ENCODE data around the gene KPNB1. TPM values are rescaled to one million over a fixed set of nuclear protein-coding genes. Genes with fewer than 3 reads are reported as not detected.

KPNB1 gene
- total RNA-seq, 1 experiment from 2014 or later = 742 TPM

DNA sequence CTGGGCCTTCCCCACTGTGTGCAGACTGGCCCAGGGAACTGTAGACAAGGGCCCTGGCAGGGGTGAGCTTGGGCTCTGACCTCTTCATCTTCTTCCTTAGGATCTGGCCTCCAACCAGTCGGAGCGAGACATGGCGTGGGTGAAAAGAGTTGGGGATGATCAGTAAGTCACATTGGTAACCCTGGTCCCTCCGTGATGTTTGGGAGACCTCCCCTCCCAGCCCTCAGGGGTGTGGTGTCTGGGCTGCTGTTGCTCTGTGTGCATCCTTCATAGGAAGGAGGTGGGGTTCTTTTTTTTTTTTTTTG is 49.8 kb downstream of the KPNB1 start:
- H4K8ac ChIP-seq (replicated peaks; ENCODE audit: insufficient read length, low read depth, low read length) = no peak overlapping the region
- no peak overlapping the region for H3K14ac ChIP-seq (ENCODE audit: insufficient read depth, low read length)
- H3K4ac ChIP-seq (ENCODE audit: low read depth, low read length) = no peak overlapping the region
- Mint-ChIP-seq H3K4me1 (peaks cover 4 to 25% of the 10 kb centered on the region in 2 experiments), H3K4me3 (no peak overlapping the region), H3K27me3 (ENCODE audit: low read depth) (peaks cover 2% of the 10 kb centered on the region; the same call in 1 of the 2 replicates), H3K27ac (no peak overlapping the region), H3K9me3 (no peaks in the 10 kb centered on the region), H3K36me3 (ENCODE audit: insufficient read depth in 1 of 3, low read depth in 3 of 3) (peaks cover 0 to 32% (median 13%) of the 10 kb centered on the region in 3 experiments; a peak in 6 of 7 replicates)
- WGBS (ENCODE audit: extremely low coverage, insufficient read length, low lambda C conversion rate) = no CpG with 5 or more reads among the region's 4 CpGs
- H4K20me1 ChIP-seq (ENCODE audit: control insufficient read depth, insufficient read depth, insufficient read length) = no peaks in the 10 kb centered on the region
- no peak overlapping the region for H3K56ac ChIP-seq (ENCODE audit: insufficient read length, low read depth, low read length)
- DNase-seq = no peak
- H3K23me2 ChIP-seq (ENCODE audit: insufficient read length, low read depth, low read length, poor library complexity, severe bottlenecking) = peaks cover 14% of the 10 kb centered on the region
- no peak overlapping the region for H2BK15ac ChIP-seq (ENCODE audit: low read depth, low read length)
- H4K91ac ChIP-seq (ENCODE audit: insufficient read length, low read depth, low read length) = no peak overlapping the region
- H3K9ac ChIP-seq (ENCODE audit: extremely low read depth, insufficient read length, low read length) = no peak overlapping the region
- no peak overlapping the region for H3K23ac ChIP-seq (ENCODE audit: insufficient read length, low read depth, low read length)
- no peak overlapping the region for H2BK12ac ChIP-seq (ENCODE audit: insufficient read length, low read depth, low read length)
- no peaks in the 10 kb centered on the region for H3K79me1 ChIP-seq (ENCODE audit: insufficient read depth, low read depth, low read length, poor library complexity, severe bottlenecking)
- no peaks in the 10 kb centered on the region for H3K27me3 ChIP-seq (ENCODE audit: insufficient read depth, low read length)
- no peaks in the 10 kb centered on the region for H3K79me2 ChIP-seq (ENCODE audit: insufficient read depth, low read length)
- no peak overlapping the region for H2BK20ac ChIP-seq (ENCODE audit: low read depth, low read length, poor library complexity, severe bottlenecking)
- TF ChIP-seq, protein P1, sequence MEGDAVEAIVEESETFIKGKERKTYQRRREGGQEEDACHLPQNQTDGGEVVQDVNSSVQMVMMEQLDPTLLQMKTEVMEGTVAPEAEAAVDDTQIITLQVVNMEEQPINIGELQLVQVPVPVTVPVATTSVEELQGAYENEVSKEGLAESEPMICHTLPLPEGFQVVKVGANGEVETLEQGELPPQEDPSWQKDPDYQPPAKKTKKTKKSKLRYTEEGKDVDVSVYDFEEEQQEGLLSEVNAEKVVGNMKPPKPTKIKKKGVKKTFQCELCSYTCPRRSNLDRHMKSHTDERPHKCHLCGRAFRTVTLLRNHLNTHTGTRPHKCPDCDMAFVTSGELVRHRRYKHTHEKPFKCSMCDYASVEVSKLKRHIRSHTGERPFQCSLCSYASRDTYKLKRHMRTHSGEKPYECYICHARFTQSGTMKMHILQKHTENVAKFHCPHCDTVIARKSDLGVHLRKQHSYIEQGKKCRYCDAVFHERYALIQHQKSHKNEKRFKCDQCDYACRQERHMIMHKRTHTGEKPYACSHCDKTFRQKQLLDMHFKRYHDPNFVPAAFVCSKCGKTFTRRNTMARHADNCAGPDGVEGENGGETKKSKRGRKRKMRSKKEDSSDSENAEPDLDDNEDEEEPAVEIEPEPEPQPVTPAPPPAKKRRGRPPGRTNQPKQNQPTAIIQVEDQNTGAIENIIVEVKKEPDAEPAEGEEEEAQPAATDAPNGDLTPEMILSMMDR (conservative IDR thresholded peaks at IDR 0.05) = no peak
- no peak overlapping the region for H3K18ac ChIP-seq (ENCODE audit: insufficient read length, low read depth, low read length)
- no peak overlapping the region for H3K4me2 ChIP-seq (ENCODE audit: insufficient read depth, insufficient read length, low read length)
- H4K5ac ChIP-seq (ENCODE audit: insufficient read length, low read depth, low read length) = no peak overlapping the region
- no peak overlapping the region for H3T11ph ChIP-seq (ENCODE audit: low read length)
- H2AK5ac ChIP-seq (ENCODE audit: insufficient read length, low read length) = no peak overlapping the region
- no peak overlapping the region for H2BK5ac ChIP-seq (ENCODE audit: insufficient read length, low read length)
- no peaks in the 10 kb centered on the region for H3K9me3 ChIP-seq (ENCODE audit: control insufficient read depth, low read depth, low read length)
- H2BK120ac ChIP-seq (ENCODE audit: low read depth, low read length, poor library complexity, severe bottlenecking) = no peak overlapping the region
- no peak overlapping the region for H2AFZ ChIP-seq (ENCODE audit: low read length)
- no peak overlapping the region for H3K27ac ChIP-seq (ENCODE audit: insufficient read length, low read depth, low read length)
- H3K4me1 ChIP-seq (ENCODE audit: insufficient read depth, low read length) = no peaks in the 10 kb centered on the region
